ENCODE results near the gene DDX52. TPM values are rescaled to one million over a fixed set of nuclear protein-coding genes. Genes with fewer than 3 reads are reported as not detected.

Gene DDX52
- total and polyA plus RNA-seq, 2 of the 13 experiments (the other 11 are each of a cell fraction or from before 2014, with no cell fraction given): 8.9 to 36.1 TPM

GRCh38 chr17:37643118-37643766 is at the start of gene DDX52 (continued):
- TF ChIP-seq ZNF687 (CRISPR knock-in tag; IDR thresholded peaks at IDR 0.05) (peak; percentile 85), SNAI1 (CRISPR knock-in tag; IDR thresholded peaks at IDR 0.05; ENCODE audit: borderline replicate concordance) (peak; percentile 82; the same call in 1 of the 2 replicates), SAFB2 (CRISPR knock-in tag; IDR thresholded peaks at IDR 0.05; ENCODE audit: borderline replicate concordance, low read depth) (no peak; the same call in 1 of the 2 replicates), POGZ (CRISPR knock-in tag; IDR thresholded peaks at IDR 0.05) (peak; percentile 68), SRY (CRISPR knock-in tag; IDR thresholded peaks at IDR 0.05) (no peak), HOXA7 (CRISPR knock-in tag; IDR thresholded peaks at IDR 0.05) (no peak), PAXIP1 (CRISPR knock-in tag; conservative IDR thresholded peaks at IDR 0.05) (0 out of 2 replicates have a peak, but pooled peaks have one; percentile 7), GATAD1 (CRISPR knock-in tag; IDR thresholded peaks at IDR 0.05) (peak; percentile 89), SCMH1 (CRISPR knock-in tag; IDR thresholded peaks at IDR 0.05; ENCODE audit: borderline replicate concordance) (no peak), XRCC5 (optimal IDR thresholded peaks at IDR 0.05; ENCODE audit: low read length) (peak; percentile 15), ZNF577 (CRISPR knock-in tag; IDR thresholded peaks at IDR 0.05; ENCODE audit: borderline replicate concordance, low read depth) (no peak), SMC3 (IDR thresholded peaks at IDR 0.05; ENCODE audit: low read length) (no peak), PRPF4 (IDR thresholded peaks at IDR 0.05; ENCODE audit: low read depth, low read length, poor library complexity, severe bottlenecking) (no peak), ZNF44 (CRISPR knock-in tag; IDR thresholded peaks at IDR 0.05) (0 out of 2 replicates have a peak, but pooled peaks have one; percentile 57), SETDB1 (CRISPR knock-in tag; IDR thresholded peaks at IDR 0.05; ENCODE audit: borderline replicate concordance) (no peak)

All from HepG2 (cell line).